B cell (primary cell): ENCODE results near the gene GNB1. TPM values are rescaled to one million over a fixed set of nuclear protein-coding genes. Genes with fewer than 3 reads are reported as not detected.

Experiments
- ATAC-seq: fragments of 200-7000 bp; cut with Tn5 transposase; one replicate; pipeline ENCODE4 v1.10.0; 2021; ENCODE audit warnings: low read depth, mild to moderate bottlenecking, moderate number of reproducible peaks, moderate library complexity
- CTCF ChIA-PET: fragments of 350-600 bp; sonication (Branson Sonifier 250); formaldehyde crosslinking; loops from one replicate; lab custom pipeline; 2021; ENCODE audit warnings: antibody characterized with exemption, inconsistent platforms; lab: Charles Lee
- POLR2A ChIA-PET: fragments of 350-600 bp; sonication (Branson Sonifier 250); formaldehyde crosslinking; loops from one replicate; lab custom pipeline; 2021; ENCODE audit warnings: antibody characterized with exemption; lab: Charles Lee
- DNase-seq: peaks from one replicate; pipeline ENCODE4 v3.0.0; 2013
- H2AFZ ChIP-seq: 2 replicates; pipeline ENCODE4 v1.6.1; 2012; ENCODE audit warnings: mild to moderate bottlenecking, low read depth, low read length; ENCODE audit not compliant: insufficient read depth, poor library complexity, severe bottlenecking
- H3K27ac ChIP-seq, 2 donors: 1 replicate in 1 of 2; 2 replicates in 1 of 2; pipeline ENCODE4 v1.5.1; 2012 to 2013; ENCODE audit warnings: low read length in 2 of 2, mild to moderate bottlenecking in 2 of 2, moderate library complexity in 1 of 2
- H3K27me3 ChIP-seq, 4 experiments: fragments of 200-600 bp in 1 of 4; sonication (generic) in 1 of 4; replicated peaks in 1 of 4; 1 replicate in 2 of 4; 2 replicates in 2 of 4; pipeline versions ENCODE4 v1.6.1 to v1.7.0; 2013 to 2016; ENCODE audit warnings: low read length in 3 of 4, mild to moderate bottlenecking in 2 of 4, mixed read lengths in 1 of 4, moderate library complexity in 1 of 4; ENCODE audit not compliant: insufficient read depth in 4 of 4, control insufficient read depth in 3 of 4; ENCODE audit errors: control extremely low read depth in 1 of 4
- H3K36me3 ChIP-seq, 2 experiments: replicated peaks in 1 of 2; 1 replicate in 1 of 2; 2 replicates in 1 of 2; pipeline versions ENCODE4 v1.6.1 to v1.7.1; 2013; ENCODE audit warnings: low read length in 1 of 2; ENCODE audit not compliant: insufficient read depth in 2 of 2, control insufficient read depth in 1 of 2; ENCODE audit errors: control extremely low read depth in 1 of 2, extremely low read depth in 1 of 2
- H3K4me1 ChIP-seq, 2 donors: fragments of 200-600 bp in 1 of 2; sonication (generic) in 1 of 2; 1 replicate in 1 of 2; 2 replicates in 1 of 2; pipeline versions ENCODE4 v1.5.1 to v1.6.1; 2013 to 2017; ENCODE audit warnings: low read length in 2 of 2; ENCODE audit not compliant: control insufficient read depth in 2 of 2, insufficient read depth in 2 of 2
- H3K4me2 ChIP-seq: replicated peaks from 2 replicates; pipeline ENCODE3; 2012; ENCODE audit warnings: mild to moderate bottlenecking, low read depth, low read length; ENCODE audit not compliant: poor library complexity, severe bottlenecking
- H3K4me3 ChIP-seq, 5 experiments: fragments of 200-600 bp in 1 of 5; sonication (generic) in 1 of 5; 1 replicate in 3 of 5; 2 replicates in 2 of 5; pipeline versions ENCODE4 v1.5.1 to v1.7.0; 2011 to 2016; ENCODE audit warnings: low read length in 4 of 5, mild to moderate bottlenecking in 4 of 5, low read depth in 2 of 5, control low read depth in 1 of 5, moderate library complexity in 1 of 5; ENCODE audit not compliant: insufficient read depth in 1 of 5; ENCODE audit errors: control extremely low read depth in 1 of 5, extremely low read depth in 1 of 5
- H3K79me2 ChIP-seq: fragments of 200-600 bp; sonication (generic); one replicate; pipeline ENCODE4 v1.6.0; 2016; ENCODE audit warnings: low read length; ENCODE audit not compliant: control insufficient read depth, insufficient read depth
- H3K9ac ChIP-seq: fragments of 200-600 bp; sonication (generic); 2 replicates; pipeline ENCODE4 v1.6.1; 2017; ENCODE audit warnings: mild to moderate bottlenecking, low read length, moderate library complexity
- H3K9me3 ChIP-seq, 3 donors: one replicate each; pipeline versions ENCODE4 v1.6.1 to v1.7.1; 2013; ENCODE audit warnings: low read length in 2 of 3; ENCODE audit not compliant: control insufficient read depth in 2 of 3, insufficient read depth in 1 of 3; ENCODE audit errors: control extremely low read depth in 1 of 3
- H4K20me1 ChIP-seq: 2 replicates; pipeline ENCODE4 v1.6.0; 2012; ENCODE audit warnings: mild to moderate bottlenecking, low read length; ENCODE audit not compliant: insufficient read depth, control insufficient read depth, poor library complexity, severe bottlenecking
- H3K27ac Mint-ChIP-seq: one replicate; pipeline ENCODE4 v1.8.0; 2021; ENCODE audit warnings: mixed read lengths
- H3K27me3 Mint-ChIP-seq: one replicate; pipeline ENCODE4 v1.8.0; 2021; ENCODE audit warnings: mixed read lengths
- H3K4me1 Mint-ChIP-seq: one replicate; pipeline ENCODE4 v1.8.0; 2021; ENCODE audit warnings: mixed read lengths
- H3K4me3 Mint-ChIP-seq: one replicate; pipeline ENCODE4 v1.8.0; 2021; ENCODE audit warnings: mixed read lengths
- H3K9me3 Mint-ChIP-seq: one replicate; pipeline ENCODE4 v1.8.0; 2022; ENCODE audit warnings: mixed read lengths; ENCODE audit not compliant: insufficient read depth
- CTCF ChIP-seq: fragments of 200-600 bp; IDR thresholded peaks from one replicate; pipeline ENCODE4 v1.8.0; 2022; ENCODE audit warnings: antibody characterized with exemption, mild to moderate bottlenecking
- EZH2 ChIP-seq: IDR thresholded peaks from 2 replicates; pipeline ENCODE4 v1.6.1; 2012; ENCODE audit warnings: borderline replicate concordance, low read depth, mild to moderate bottlenecking, moderate library complexity, low read length; ENCODE audit not compliant: insufficient read depth, poor library complexity, severe bottlenecking
- WGBS: methylation state at CpG from one replicate; pipeline ENCODE4 v1.1.5; 2013; ENCODE audit warnings: missing lambda C conversion rate; ENCODE audit not compliant: insufficient coverage; 5-methylcytosine and 5-hydroxymethylcytosine counted together
- intact Hi-C: fragments of 100-400 bp; cut with micrococcal nuclease; formaldehyde crosslinking; loops from one replicate; pipeline ENCODE4 v1.10.0; 2022
- polyA plus RNA-seq: library from polyadenylated mRNA; depleted of rRNA; stranded (reverse); fragments of >200 nt; gene quantifications from 2 replicates; pipeline ENCODE4 v1.2.3, GENCODE V29; 2012
- total RNA-seq, 2 donors: library from RNA; stranded (reverse); fragments of 120-200 nt in 1 of 2; gene quantifications; 1 replicate in 1 of 2; 2 replicates in 1 of 2; pipeline versions ENCODE4 v1.2.3 to v1.2.4, GENCODE V29; 2013 to 2022

The GNB1 gene
- total and polyA plus RNA-seq, 2 donors (not counting 1 experiment from before 2014, with no cell fraction given), result 249 to 269 TPM

- Histone ChIP-seq H3K4me2 (peak overlapping the region; percentile 28), H3K27ac (no peak overlapping the region), H3K36me3 (peaks cover 0 to 11% of the 10 kb centered on the region in 2 experiments), H3K79me2 (peaks cover 100% of the 10 kb centered on the region), H4K20me1 (peaks cover 97% of the 10 kb centered on the region), H3K27me3 (no peaks in the 10 kb centered on the region), H3K9me3 (no peaks in the 10 kb centered on the region), H3K4me3 (no peak overlapping the region), H3K4me1 (peaks cover 51 to 60% of the 10 kb centered on the region in 2 donors), H3K9ac (no peak overlapping the region), H2AFZ (no peak overlapping the region)
- 55% methylated on average over 3 of the region's 4 CpGs for WGBS
- TF ChIP-seq CTCF (no peak), EZH2 (no peak)
- ATAC-seq, result no peak
- no peak overlapping the region for H3K27ac Mint-ChIP-seq
- POLR2A ChIA-PET, result interaction anchor here (0.6 kb wide), 1 partner anchor 13 kb away, joined by 3 read pairs; no protein-coding TSS in a partner anchor
- H3K4me3 Mint-ChIP-seq, result peak overlapping the region; percentile 16
- H3K9me3 Mint-ChIP-seq, result no peaks in the 10 kb centered on the region
- no peaks in the 10 kb centered on the region for H3K27me3 Mint-ChIP-seq
- intact Hi-C loops, result no loop called here
- peaks cover 67% of the 10 kb centered on the region for H3K4me1 Mint-ChIP-seq
- CTCF ChIA-PET, result interaction anchor here (0.9 to 2.8 kb wide), 4 partner anchors 23 to 104 kb away, joined by 3 to 14 read pairs (median 6); no protein-coding TSS in a partner anchor
- DNase-seq, result no peak
These were observed 7.6 kb downstream of the GNB1 start for GRCh38 chr1:1883092-1883873.

GRCh38 chr1:1881727-1882126 is 9.2 kb downstream of the GNB1 start:
- Histone ChIP-seq H3K4me2 (peak overlapping the region; percentile 13), H2AFZ (no peak overlapping the region), H3K36me3 (peaks cover 0 to 14% of the 10 kb centered on the region in 2 experiments), H3K27ac (no peak overlapping the region), H3K9ac (no peak overlapping the region), H4K20me1 (peaks cover 94% of the 10 kb centered on the region), H3K27me3 (no peaks in the 10 kb centered on the region), H3K79me2 (peaks cover 99% of the 10 kb centered on the region), H3K4me3 (no peak overlapping the region), H3K9me3 (no peaks in the 10 kb centered on the region), H3K4me1 (peaks cover 44 to 50% of the 10 kb centered on the region in 2 donors)
- peak overlapping the region; percentile 23 for H3K4me3 Mint-ChIP-seq
- TF ChIP-seq CTCF, result no peak
- no peak for TF ChIP-seq EZH2
- ChIA-PET POLR2A (interaction anchor here (0.7 to 1.2 kb wide), 3 partner anchors 11 to 101 kb away, joined by 3 to 9 read pairs (median 9); no protein-coding TSS in a partner anchor), CTCF (interaction anchor here (1.1 to 2.8 kb wide), 2 partner anchors 18 to 24 kb away, joined by 3 to 14 read pairs; no protein-coding TSS in a partner anchor)
- intact Hi-C loops, result no loop called here
- 96% methylated on average over 6 of the region's 6 CpGs for WGBS
- H3K9me3 Mint-ChIP-seq, result no peaks in the 10 kb centered on the region
- H3K27ac Mint-ChIP-seq, result peak overlapping the region; percentile 26
- H3K4me1 Mint-ChIP-seq, result peaks cover 64% of the 10 kb centered on the region
- DNase-seq, result no peak
- no peaks in the 10 kb centered on the region for H3K27me3 Mint-ChIP-seq
- ATAC-seq, result no peak
